CD4-positive, alpha-beta memory T cell (primary cell): ENCODE results near the gene PISD. TPM values are rescaled to one million over a fixed set of nuclear protein-coding genes. Genes with fewer than 3 reads are reported as not detected.
"Not testable (repeated sequence)": the region's sequence is repeated elsewhere in the genome, so short reads cannot be mapped to it uniquely, and the experiment has no call there.

Experiments used
- CTCF ChIA-PET: fragments of 350-600 bp; sonication (Branson Sonifier 250); formaldehyde crosslinking; loops from one replicate; lab custom pipeline; 2021; ENCODE audit warnings: inconsistent platforms; ENCODE audit not compliant: partially characterized antibody; lab: Charles Lee
- POLR2A ChIA-PET: fragments of 350-600 bp; sonication (Branson Sonifier 250); formaldehyde crosslinking; loops from one replicate; lab custom pipeline; 2021; ENCODE audit not compliant: partially characterized antibody; lab: Charles Lee
- DNase-seq, 5 donors: peaks; one replicate each; pipeline versions ENCODE4 v3.0.0 to v3.0.0-alpha.2; 2020 to 2022; ENCODE audit warnings: mixed read lengths in 1 of 5
- H3K27ac ChIP-seq: one replicate; pipeline ENCODE4 v1.7.0; 2013; ENCODE audit warnings: low read depth, low read length
- H3K27me3 ChIP-seq: 2 replicates; pipeline ENCODE4 v1.7.0; 2013; ENCODE audit warnings: mild to moderate bottlenecking, low read length, moderate library complexity; ENCODE audit not compliant: insufficient read depth
- H3K36me3 ChIP-seq: 2 replicates; pipeline ENCODE4 v1.7.0; 2013; ENCODE audit warnings: mild to moderate bottlenecking, low read length, moderate library complexity; ENCODE audit not compliant: insufficient read depth
- H3K4me1 ChIP-seq: 2 replicates; pipeline ENCODE4 v1.7.0; 2013; ENCODE audit warnings: mild to moderate bottlenecking, low read length, moderate library complexity; ENCODE audit not compliant: insufficient read depth
- H3K4me3 ChIP-seq, 2 donors: one replicate each; pipeline ENCODE4 v1.7.0; 2013; ENCODE audit warnings: low read length in 2 of 2, mild to moderate bottlenecking in 1 of 2
- H3K9me3 ChIP-seq, 2 donors: one replicate each; pipeline ENCODE4 v1.7.0; 2013; ENCODE audit warnings: low read length in 2 of 2, control low read depth in 1 of 2; ENCODE audit not compliant: control insufficient read depth in 1 of 2
- H3K27ac Mint-ChIP-seq, 7 donors: one replicate each; pipeline ENCODE4 v1.8.0; 2020 to 2021; ENCODE audit warnings: mixed read lengths in 7 of 7, mild to moderate bottlenecking in 6 of 7, inconsistent platforms in 3 of 7, moderate library complexity in 3 of 7
- H3K27me3 Mint-ChIP-seq, 2 donors: one replicate each; pipeline ENCODE4 v1.8.0; 2020 to 2021; ENCODE audit warnings: mixed read lengths in 2 of 2
- H3K36me3 Mint-ChIP-seq, 2 donors: one replicate each; pipeline ENCODE4 v1.8.0; 2020 to 2021; ENCODE audit warnings: mixed read lengths in 2 of 2, inconsistent platforms in 1 of 2, mild to moderate bottlenecking in 1 of 2
- H3K4me1 Mint-ChIP-seq, 4 donors: one replicate each; pipeline ENCODE4 v1.8.0; 2020 to 2021; ENCODE audit warnings: mixed read lengths in 4 of 4, mild to moderate bottlenecking in 1 of 4
- H3K4me3 Mint-ChIP-seq, 8 donors: one replicate each; pipeline ENCODE4 v1.8.0; 2020 to 2021; ENCODE audit warnings: mixed read lengths in 8 of 8, mild to moderate bottlenecking in 7 of 8, moderate library complexity in 6 of 8, inconsistent platforms in 3 of 8
- H3K9me3 Mint-ChIP-seq, 8 donors: one replicate each; pipeline ENCODE4 v1.8.0; 2020 to 2021; ENCODE audit warnings: mixed read lengths in 8 of 8, mild to moderate bottlenecking in 5 of 8, inconsistent platforms in 3 of 8, moderate library complexity in 1 of 8
- intact Hi-C: fragments of 100-400 bp; cut with micrococcal nuclease; formaldehyde crosslinking; loops from one replicate; pipeline ENCODE4 v1.15.1; 2023
- polyA plus RNA-seq, 2 donors: library from polyadenylated mRNA; unstranded; fragments of 300-500 nt; fragmentation: Illumina TruSeq; gene quantifications; one replicate each; pipeline ENCODE4 v1.2.3, GENCODE V29; 2021
- total RNA-seq, 2 experiments: library from RNA; stranded (reverse); gene quantifications; one replicate each; pipeline ENCODE4 v1.2.3, GENCODE V29; 2021

PISD gene
- total and polyA plus RNA-seq, 4 experiments from 2014 or later, result 16.7 to 35.4 (median 30.8) TPM

- CTCF ChIA-PET, result interaction anchor here (0.6 to 1.3 kb wide), 2 partner anchors 152 to 677 kb away, joined by 4 read pairs; no protein-coding TSS in a partner anchor
- DNase-seq, result no peak
- Mint-ChIP-seq H3K4me3 (no peak overlapping the region), H3K4me1 (peaks cover 0 to 8% (median 0%) of the 10 kb centered on the region in 4 donors), H3K36me3 (peaks cover 18 to 54% of the 10 kb centered on the region in 2 donors), H3K27me3 (no peaks in the 10 kb centered on the region), H3K27ac (no peak overlapping the region), H3K9me3 (peaks cover 0 to 2% (median 0%) of the 10 kb centered on the region in 8 donors)
- H3K4me1 ChIP-seq, result no peaks in the 10 kb centered on the region
- no peak overlapping the region for H3K27ac ChIP-seq
- H3K36me3 ChIP-seq, result peaks cover 34% of the 10 kb centered on the region
- H3K27me3 ChIP-seq, result no peaks in the 10 kb centered on the region
- POLR2A ChIA-PET, result no interaction called here
- intact Hi-C loops, result no loop called here
- no peak overlapping the region for H3K4me3 ChIP-seq
- H3K9me3 ChIP-seq, result no peaks in the 10 kb centered on the region
These were observed 58.9 kb downstream of the PISD start for GRCh38 chr22:31603081-31603525.

GRCh38 chr22:31602259-31602952 lies 59.6 kb downstream of the PISD start:
- intact Hi-C loops, result no loop called here
- no peak overlapping the region for H3K27ac ChIP-seq
- ChIA-PET POLR2A (no interaction called here), CTCF (interaction anchor here (0.6 kb wide), 1 partner anchor 676 kb away, joined by 4 read pairs; no protein-coding TSS in a partner anchor)
- no peaks in the 10 kb centered on the region for H3K27me3 ChIP-seq
- Mint-ChIP-seq H3K36me3 (peaks cover 18 to 50% of the 10 kb centered on the region in 2 donors), H3K4me1 (peaks cover 0 to 8% (median 0%) of the 10 kb centered on the region in 4 donors), H3K27ac (peak overlapping the region in 1 of 7 donors; percentile 2), H3K9me3 (peaks cover 0 to 2% (median 0%) of the 10 kb centered on the region in 8 donors), H3K4me3 (no peak overlapping the region), H3K27me3 (no peaks in the 10 kb centered on the region)
- no peaks in the 10 kb centered on the region for H3K9me3 ChIP-seq
- peaks cover 29% of the 10 kb centered on the region for H3K36me3 ChIP-seq
- no peak for DNase-seq
- no peak overlapping the region for H3K4me3 ChIP-seq
- no peaks in the 10 kb centered on the region for H3K4me1 ChIP-seq

GRCh38 chr22:31595271-31595670 lies 66.7 kb downstream of the PISD start:
- intact Hi-C loops, result no loop called here
- H3K36me3 ChIP-seq, result no peaks in the 10 kb centered on the region
- ChIA-PET CTCF (no interaction called here), POLR2A (no interaction called here)
- H3K27me3 ChIP-seq, result no peaks in the 10 kb centered on the region
- Mint-ChIP-seq H3K36me3 (peaks cover 6 to 16% of the 10 kb centered on the region in 2 donors), H3K4me1 (no peaks in the 10 kb centered on the region), H3K9me3 (no peaks in the 10 kb centered on the region), H3K4me3 (no peak overlapping the region), H3K27me3 (no peaks in the 10 kb centered on the region), H3K27ac (peak overlapping the region in 2 of 7 donors; percentile 51 to 83)
- no peak overlapping the region for H3K4me3 ChIP-seq
- no peaks in the 10 kb centered on the region for H3K4me1 ChIP-seq
- H3K9me3 ChIP-seq, result no peaks in the 10 kb centered on the region
- H3K27ac ChIP-seq, result no peak overlapping the region
- DNase-seq, result no peak

GRCh38 chr22:31590161-31590560 lies 71.9 kb downstream of the PISD start:
- H3K9me3 Mint-ChIP-seq, H3K9me3 ChIP-seq, H3K4me3 ChIP-seq, H3K27me3 Mint-ChIP-seq, CTCF ChIA-PET, H3K27ac Mint-ChIP-seq, intact Hi-C loops, H3K27ac ChIP-seq, H3K27me3 ChIP-seq, DNase-seq, POLR2A ChIA-PET, H3K4me3 Mint-ChIP-seq: not testable (repeated sequence)
- H3K4me1 ChIP-seq, result peaks cover 23% of the 10 kb centered on the region
- H3K4me1 Mint-ChIP-seq, result peaks cover 10 to 19% (median 13%) of the 10 kb centered on the region in 4 donors
- peaks cover 35 to 39% of the 10 kb centered on the region in 2 donors for H3K36me3 Mint-ChIP-seq
- peaks cover 39% of the 10 kb centered on the region for H3K36me3 ChIP-seq

GRCh38 chr22:31588970-31589675 lies 72.9 kb downstream of the PISD start:
- Mint-ChIP-seq H3K4me1 (peaks cover 20 to 29% (median 23%) of the 10 kb centered on the region in 4 donors), H3K4me3 (no peak overlapping the region), H3K27ac (peak overlapping the region in 2 of 7 donors; percentile 35 to 57), H3K36me3 (peaks cover 37 to 38% of the 10 kb centered on the region in 2 donors), H3K27me3 (no peaks in the 10 kb centered on the region), H3K9me3 (no peaks in the 10 kb centered on the region)
- no peak overlapping the region for H3K4me3 ChIP-seq
- H3K36me3 ChIP-seq, result peaks cover 43% of the 10 kb centered on the region
- peaks cover 33% of the 10 kb centered on the region for H3K4me1 ChIP-seq
- ChIA-PET CTCF (interaction anchor here (0.9 kb wide), 1 partner anchor 18 kb away, joined by 4 read pairs; no protein-coding TSS in a partner anchor), POLR2A (interaction anchor here (0.7 kb wide), 1 partner anchor 1000 kb away, joined by 3 read pairs; no protein-coding TSS in a partner anchor)
- intact Hi-C loops, result loop anchor here (5.0 kb wide), 1 partner anchor 43 kb away; no protein-coding TSS in a partner anchor
- H3K27me3 ChIP-seq, result no peaks in the 10 kb centered on the region
- no peak for DNase-seq
- H3K27ac ChIP-seq, result no peak overlapping the region
- H3K9me3 ChIP-seq, result no peaks in the 10 kb centered on the region

GRCh38 chr22:31586137-31586920 lies 75.7 kb downstream of the PISD start:
- no peaks in the 10 kb centered on the region for H3K9me3 Mint-ChIP-seq
- H3K36me3 Mint-ChIP-seq, result peaks cover 43 to 45% of the 10 kb centered on the region in 2 donors
- peaks cover 56% of the 10 kb centered on the region for H3K4me1 ChIP-seq
- H3K4me3 Mint-ChIP-seq, result peak overlapping the region in 4 of 8 donors; percentile 22 to 81 (median 58)
- peaks cover 43% of the 10 kb centered on the region for H3K36me3 ChIP-seq
- POLR2A ChIA-PET, result interaction anchor here (0.8 to 1.2 kb wide), 3 partner anchors 44 to 427 kb away, joined by 3 to 4 read pairs (median 3); no protein-coding TSS in a partner anchor
- intact Hi-C loops, result loop anchor here (5.0 kb wide), 1 partner anchor 46 kb away; no protein-coding TSS in a partner anchor
- no peaks in the 10 kb centered on the region for H3K27me3 ChIP-seq
- H3K9me3 ChIP-seq, result no peaks in the 10 kb centered on the region
- no peak for DNase-seq
- H3K4me1 Mint-ChIP-seq, result peaks cover 33 to 47% (median 42%) of the 10 kb centered on the region in 4 donors
- no peak overlapping the region for H3K4me3 ChIP-seq
- peak overlapping the region; percentile 73 to 94 (median 87) for H3K27ac Mint-ChIP-seq
- H3K27me3 Mint-ChIP-seq, result no peaks in the 10 kb centered on the region
- CTCF ChIA-PET, result interaction anchor here (1.5 kb wide), 1 partner anchor 48 kb away, joined by 4 read pairs; no protein-coding TSS in a partner anchor
- H3K27ac ChIP-seq, result peak overlapping the region; percentile 39
